Measurements from ENCODE around the gene IQCE.

- TF ChIP-seq CTCF (IDR thresholded peaks at IDR 0.05) (no peak), POLR2A (IDR thresholded peaks at IDR 0.05) (no peak)
These were observed 39.5 kb downstream of the IQCE start for GRCh38 chr7:2598154-2598823.
